ENCODE results near the gene GRAMD4.

GRAMD4 gene

DNA sequence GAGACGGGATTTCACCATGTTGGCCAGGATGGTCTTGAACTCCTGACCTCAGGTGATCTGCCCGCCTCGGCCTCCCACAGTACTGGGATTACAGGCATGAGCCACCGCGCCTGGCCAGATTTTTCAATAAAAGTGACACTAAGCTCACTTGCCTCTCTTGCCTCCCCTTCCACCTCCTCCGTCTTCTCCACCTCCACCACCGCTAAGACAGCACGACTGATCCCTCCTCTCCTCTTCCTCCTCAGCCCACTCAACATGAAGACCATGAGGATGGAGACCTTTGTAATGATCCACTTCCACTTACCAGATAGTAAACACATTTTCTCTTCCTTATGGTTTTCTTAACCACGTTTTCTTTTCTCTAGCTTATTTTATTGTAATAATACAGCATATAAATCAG, 103.7 kb downstream of the GRAMD4 start:
- TF ChIP-seq, protein P1, sequence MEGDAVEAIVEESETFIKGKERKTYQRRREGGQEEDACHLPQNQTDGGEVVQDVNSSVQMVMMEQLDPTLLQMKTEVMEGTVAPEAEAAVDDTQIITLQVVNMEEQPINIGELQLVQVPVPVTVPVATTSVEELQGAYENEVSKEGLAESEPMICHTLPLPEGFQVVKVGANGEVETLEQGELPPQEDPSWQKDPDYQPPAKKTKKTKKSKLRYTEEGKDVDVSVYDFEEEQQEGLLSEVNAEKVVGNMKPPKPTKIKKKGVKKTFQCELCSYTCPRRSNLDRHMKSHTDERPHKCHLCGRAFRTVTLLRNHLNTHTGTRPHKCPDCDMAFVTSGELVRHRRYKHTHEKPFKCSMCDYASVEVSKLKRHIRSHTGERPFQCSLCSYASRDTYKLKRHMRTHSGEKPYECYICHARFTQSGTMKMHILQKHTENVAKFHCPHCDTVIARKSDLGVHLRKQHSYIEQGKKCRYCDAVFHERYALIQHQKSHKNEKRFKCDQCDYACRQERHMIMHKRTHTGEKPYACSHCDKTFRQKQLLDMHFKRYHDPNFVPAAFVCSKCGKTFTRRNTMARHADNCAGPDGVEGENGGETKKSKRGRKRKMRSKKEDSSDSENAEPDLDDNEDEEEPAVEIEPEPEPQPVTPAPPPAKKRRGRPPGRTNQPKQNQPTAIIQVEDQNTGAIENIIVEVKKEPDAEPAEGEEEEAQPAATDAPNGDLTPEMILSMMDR (conservative IDR thresholded peaks at IDR 0.05) = no peak
- H3K27ac ChIP-seq = no peak overlapping the region

GRCh38 chr22:46725096-46725495, 104.9 kb downstream of the GRAMD4 start:
- TF ChIP-seq, protein P1 (conservative IDR thresholded peaks at IDR 0.05) = no peak

GRCh38 chr22:46726066-46726985, 106.1 kb downstream of the GRAMD4 start:
- TF ChIP-seq, protein P1 (conservative IDR thresholded peaks at IDR 0.05) = no peak

More at GRCh38 chr22:46725096-46725495, 104.9 kb downstream of the GRAMD4 start:
- H3K27ac ChIP-seq = no peak overlapping the region

GRCh38 chr22:46726986-46727317, 106.8 kb downstream of the GRAMD4 start:
- no peak overlapping the region for H3K27ac ChIP-seq
- TF ChIP-seq, protein P1 (conservative IDR thresholded peaks at IDR 0.05) = no peak

More at GRCh38 chr22:46726066-46726985, 106.1 kb downstream of the GRAMD4 start:
- H3K27ac ChIP-seq = no peak overlapping the region

- TF ChIP-seq, protein P1 (conservative IDR thresholded peaks at IDR 0.05) = no peak
- H3K27ac ChIP-seq = no peak overlapping the region
Measured at GRCh38 chr22:46727813-46728364, 107.7 kb downstream of the GRAMD4 start.

GRCh38 chr22:46728470-46728869, 108.3 kb downstream of the GRAMD4 start:
- TF ChIP-seq, protein P1 (conservative IDR thresholded peaks at IDR 0.05) = no peak
- H3K27ac ChIP-seq = no peak overlapping the region

All from VCaP (cell line).